ENCODE data around the gene CAPZB.

Gene CAPZB

GRCh38 chr1:19468397-19468956, 16.9 kb downstream of the CAPZB start:
- peak; percentile 64 for DNase-seq (ENCODE audit: low read depth)

GRCh38 chr1:19467199-19468187, 17.8 kb downstream of the CAPZB start:
- no peak for DNase-seq (ENCODE audit: low read depth)

- no peak for DNase-seq (ENCODE audit: low read depth)
Observed at GRCh38 chr1:19466112-19466561, 19.2 kb downstream of the CAPZB start.

- no peak for DNase-seq (ENCODE audit: low read depth)
Observed at GRCh38 chr1:19465650-19466049, 19.7 kb downstream of the CAPZB start.

GRCh38 chr1:19465123-19465522, 20.2 kb downstream of the CAPZB start:
- no peak for DNase-seq (ENCODE audit: low read depth)

- DNase-seq (ENCODE audit: low read depth) = no peak
Observed at GRCh38 chr1:19464696-19465095, 20.6 kb downstream of the CAPZB start.

- DNase-seq (ENCODE audit: low read depth) = no peak
Observed at GRCh38 chr1:19463504-19463803, 21.9 kb downstream of the CAPZB start.

GRCh38 chr1:19462781-19463503, 22.4 kb downstream of the CAPZB start:
- no peak for DNase-seq (ENCODE audit: low read depth)

- DNase-seq (ENCODE audit: low read depth) = no peak
Observed at GRCh38 chr1:19461220-19461554, 24.2 kb downstream of the CAPZB start.

- no peak for DNase-seq (ENCODE audit: low read depth)
Observed at GRCh38 chr1:19460535-19461219, 24.7 kb downstream of the CAPZB start.

GRCh38 chr1:19458815-19459417, 26.4 kb downstream of the CAPZB start:
- no peak for DNase-seq (ENCODE audit: low read depth)

- no peak for DNase-seq (ENCODE audit: low read depth)
Observed at GRCh38 chr1:19457607-19458006, 27.7 kb downstream of the CAPZB start.

- no peak for DNase-seq (ENCODE audit: low read depth)
Observed at GRCh38 chr1:19456968-19457441, 28.3 kb downstream of the CAPZB start.

- DNase-seq (ENCODE audit: low read depth) = no peak
Observed at GRCh38 chr1:19455353-19455752, 30.0 kb downstream of the CAPZB start.

- DNase-seq (ENCODE audit: low read depth) = peak; percentile 40
Observed at GRCh38 chr1:19454265-19455146, 30.8 kb downstream of the CAPZB start.

- DNase-seq (ENCODE audit: low read depth) = no peak
Observed at GRCh38 chr1:19453741-19454201, 31.6 kb downstream of the CAPZB start.

- peak; percentile 70 for DNase-seq (ENCODE audit: low read depth)
Observed at GRCh38 chr1:19452221-19452663, 33.1 kb downstream of the CAPZB start.

GRCh38 chr1:19450811-19451515, 34.4 kb downstream of the CAPZB start:
- DNase-seq (ENCODE audit: low read depth) = peak; percentile 94

GRCh38 chr1:19449454-19450228, 35.7 kb downstream of the CAPZB start:
- no peak for DNase-seq (ENCODE audit: low read depth)

All from ELR (cell line).